ENCODE measurements around the gene FGD4.
A peak's percentile ranks its signal among the peaks of the same experiment; 100 is the strongest.

FGD4 gene

DNA sequence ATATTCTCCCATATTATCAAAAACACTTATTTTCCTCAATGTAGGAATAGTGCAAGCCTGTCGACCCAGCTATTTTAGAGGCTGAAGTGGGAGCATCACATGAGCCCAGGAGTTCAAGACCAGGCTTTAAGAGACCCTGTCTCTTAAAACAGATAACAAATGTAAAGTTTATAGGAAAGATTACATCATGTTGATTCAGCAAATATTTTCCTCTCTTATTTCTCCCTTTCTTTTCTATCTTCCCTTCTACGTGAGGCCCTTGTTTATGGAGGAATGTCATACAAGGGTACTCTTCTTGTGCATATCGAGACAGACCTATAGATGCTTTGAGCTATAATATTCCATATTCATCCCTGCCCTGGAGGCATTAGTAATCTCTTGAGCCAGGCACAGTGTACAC is 36.5 kb upstream of the FGD4 start:
- Histone ChIP-seq H3K27ac (peak overlapping the region; percentile 46), H3K36me3 (ENCODE audit: control insufficient read depth, insufficient read depth, low read length) (no peaks in the 10 kb centered on the region), H3K79me2 (no peaks in the 10 kb centered on the region), H2AFZ (no peak overlapping the region), H3K4me1 (peaks cover 13% of the 10 kb centered on the region), H3K4me2 (ENCODE audit: low read length) (peak overlapping the region; percentile 7), H3K27me3 (ENCODE audit: control insufficient read depth, insufficient read depth, low read length) (no peaks in the 10 kb centered on the region), H3K9ac (no peak overlapping the region), H3K9me3 (ENCODE audit: control insufficient read depth, low read length) (no peaks in the 10 kb centered on the region), H3K4me3 (ENCODE audit: low read depth, low read length) (no peak overlapping the region)
- TF ChIP-seq, protein P1, sequence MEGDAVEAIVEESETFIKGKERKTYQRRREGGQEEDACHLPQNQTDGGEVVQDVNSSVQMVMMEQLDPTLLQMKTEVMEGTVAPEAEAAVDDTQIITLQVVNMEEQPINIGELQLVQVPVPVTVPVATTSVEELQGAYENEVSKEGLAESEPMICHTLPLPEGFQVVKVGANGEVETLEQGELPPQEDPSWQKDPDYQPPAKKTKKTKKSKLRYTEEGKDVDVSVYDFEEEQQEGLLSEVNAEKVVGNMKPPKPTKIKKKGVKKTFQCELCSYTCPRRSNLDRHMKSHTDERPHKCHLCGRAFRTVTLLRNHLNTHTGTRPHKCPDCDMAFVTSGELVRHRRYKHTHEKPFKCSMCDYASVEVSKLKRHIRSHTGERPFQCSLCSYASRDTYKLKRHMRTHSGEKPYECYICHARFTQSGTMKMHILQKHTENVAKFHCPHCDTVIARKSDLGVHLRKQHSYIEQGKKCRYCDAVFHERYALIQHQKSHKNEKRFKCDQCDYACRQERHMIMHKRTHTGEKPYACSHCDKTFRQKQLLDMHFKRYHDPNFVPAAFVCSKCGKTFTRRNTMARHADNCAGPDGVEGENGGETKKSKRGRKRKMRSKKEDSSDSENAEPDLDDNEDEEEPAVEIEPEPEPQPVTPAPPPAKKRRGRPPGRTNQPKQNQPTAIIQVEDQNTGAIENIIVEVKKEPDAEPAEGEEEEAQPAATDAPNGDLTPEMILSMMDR (IDR thresholded peaks at IDR 0.05): no peak

DNA sequence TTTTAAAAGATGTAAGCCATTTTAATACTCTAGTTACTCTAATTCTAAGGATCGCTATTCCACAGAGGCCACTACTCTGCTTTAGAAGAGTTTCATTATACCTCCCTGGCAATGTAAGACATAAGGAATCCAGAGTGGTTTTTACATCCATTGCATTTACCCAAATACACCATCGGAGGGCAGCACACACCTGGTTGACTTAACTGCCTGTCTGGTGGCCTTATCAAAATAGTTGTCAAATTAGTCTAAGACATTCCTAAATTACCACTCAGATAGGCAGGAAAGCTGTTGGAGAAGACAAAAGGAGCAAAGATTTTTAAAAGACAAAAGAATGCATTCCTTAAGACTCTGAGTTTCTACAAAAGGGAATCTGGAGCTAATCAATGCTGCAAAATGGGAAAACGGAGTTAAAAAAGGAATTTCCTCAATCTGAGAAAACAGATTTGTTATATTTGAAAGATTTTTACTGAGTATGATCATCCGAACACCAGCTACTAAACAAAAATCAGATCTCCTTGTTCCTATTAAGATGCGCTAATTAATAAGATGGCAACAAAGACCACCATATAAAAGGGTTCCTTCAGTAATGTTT is 33.8 kb upstream of the FGD4 start:
- no peak overlapping the region for H3K9ac ChIP-seq
- no peaks in the 10 kb centered on the region for H3K79me2 ChIP-seq
- H3K4me3 ChIP-seq (ENCODE audit: low read depth, low read length): no peak overlapping the region
- H3K27me3 ChIP-seq (ENCODE audit: control insufficient read depth, insufficient read depth, low read length): no peaks in the 10 kb centered on the region
- H3K36me3 ChIP-seq (ENCODE audit: control insufficient read depth, insufficient read depth, low read length): no peaks in the 10 kb centered on the region
- no peak overlapping the region for H3K4me2 ChIP-seq (ENCODE audit: low read length)
- no peaks in the 10 kb centered on the region for H3K9me3 ChIP-seq (ENCODE audit: control insufficient read depth, low read length)
- no peak overlapping the region for H2AFZ ChIP-seq
- TF ChIP-seq, protein P1 (IDR thresholded peaks at IDR 0.05): peak; percentile 87
- H3K4me1 ChIP-seq: peaks cover 11% of the 10 kb centered on the region
- no peak overlapping the region for H3K27ac ChIP-seq

DNA sequence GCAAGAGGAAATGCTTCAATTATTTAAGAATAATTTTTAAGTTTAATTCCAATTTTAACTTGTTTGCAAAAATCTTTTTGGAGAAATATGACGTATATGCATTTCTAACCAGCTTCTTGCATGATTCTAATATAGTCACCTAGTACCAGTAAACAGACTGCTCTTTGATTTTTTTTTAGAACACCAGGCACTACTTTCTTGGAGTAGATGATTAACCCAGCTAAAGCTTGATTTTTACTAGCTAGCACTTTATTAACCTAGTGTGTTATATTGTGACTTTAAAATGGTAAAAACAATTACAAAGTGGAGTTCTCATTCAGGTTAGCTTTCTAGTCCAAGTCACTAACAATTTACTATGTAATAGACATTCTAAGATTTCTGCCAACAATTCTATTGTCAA is 32.6 kb upstream of the FGD4 start:
- Histone ChIP-seq H3K4me3 (ENCODE audit: low read depth, low read length) (no peak overlapping the region), H3K27me3 (ENCODE audit: control insufficient read depth, insufficient read depth, low read length) (no peaks in the 10 kb centered on the region), H3K9me3 (ENCODE audit: control insufficient read depth, low read length) (no peaks in the 10 kb centered on the region), H3K4me2 (ENCODE audit: low read length) (no peak overlapping the region), H3K9ac (no peak overlapping the region), H3K4me1 (peaks cover 7% of the 10 kb centered on the region), H2AFZ (no peak overlapping the region), H3K79me2 (no peaks in the 10 kb centered on the region), H3K27ac (no peak overlapping the region), H3K36me3 (ENCODE audit: control insufficient read depth, insufficient read depth, low read length) (no peaks in the 10 kb centered on the region)
- TF ChIP-seq, protein P1 (IDR thresholded peaks at IDR 0.05): no peak

DNA sequence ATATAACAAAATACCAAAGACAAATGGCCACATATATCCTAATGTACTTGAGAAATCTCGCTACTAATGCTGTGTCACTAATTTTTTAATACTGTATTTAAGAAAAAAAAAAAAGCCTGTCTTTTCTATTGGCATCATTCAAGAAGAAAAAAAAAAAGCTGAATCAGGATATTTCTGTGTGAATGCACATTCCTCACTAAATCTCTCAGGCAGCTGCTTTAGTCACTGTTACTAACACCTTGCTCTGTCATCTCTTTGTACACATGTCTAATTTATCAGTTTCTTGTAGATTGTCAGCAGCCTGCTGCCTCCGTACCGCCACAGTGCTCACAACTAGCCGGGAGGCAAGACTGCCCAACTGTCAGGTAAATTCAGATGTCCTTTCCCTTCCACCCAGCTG is 32.0 kb upstream of the FGD4 start:
- TF ChIP-seq, protein P1 (IDR thresholded peaks at IDR 0.05): no peak
- Histone ChIP-seq H3K4me1 (peaks cover 7% of the 10 kb centered on the region), H3K4me2 (ENCODE audit: low read length) (peak overlapping the region; percentile 25), H3K9ac (no peak overlapping the region), H3K79me2 (no peaks in the 10 kb centered on the region), H3K27ac (no peak overlapping the region), H3K9me3 (ENCODE audit: control insufficient read depth, low read length) (no peaks in the 10 kb centered on the region), H3K27me3 (ENCODE audit: control insufficient read depth, insufficient read depth, low read length) (no peaks in the 10 kb centered on the region), H3K36me3 (ENCODE audit: control insufficient read depth, insufficient read depth, low read length) (no peaks in the 10 kb centered on the region), H3K4me3 (ENCODE audit: low read depth, low read length) (no peak overlapping the region), H2AFZ (no peak overlapping the region)

DNA sequence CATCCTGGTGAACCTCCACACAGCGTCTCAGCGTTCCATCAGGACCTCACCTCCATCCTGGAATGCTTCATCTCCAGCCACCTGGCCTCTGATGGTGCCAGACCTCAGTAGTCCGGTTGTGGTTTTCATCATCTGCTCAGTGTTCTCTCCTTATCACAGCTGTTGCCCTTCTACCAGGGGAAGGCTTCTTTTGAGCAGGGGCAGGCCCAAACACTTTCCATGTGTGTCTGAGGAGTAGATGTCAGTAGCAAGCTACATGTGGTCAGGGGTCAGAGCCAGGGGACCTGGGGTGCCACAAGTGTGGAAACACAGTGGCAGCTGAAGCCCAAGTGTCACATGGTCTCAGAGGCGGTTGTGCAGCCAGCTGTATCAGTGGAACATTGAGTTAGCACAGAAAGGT is 30.2 kb upstream of the FGD4 start:
- Histone ChIP-seq H3K27me3 (ENCODE audit: control insufficient read depth, insufficient read depth, low read length) (no peaks in the 10 kb centered on the region), H3K9ac (no peak overlapping the region), H3K79me2 (no peaks in the 10 kb centered on the region), H3K27ac (no peak overlapping the region), H3K4me2 (ENCODE audit: low read length) (no peak overlapping the region), H2AFZ (no peak overlapping the region), H3K4me3 (ENCODE audit: low read depth, low read length) (no peak overlapping the region), H3K36me3 (ENCODE audit: control insufficient read depth, insufficient read depth, low read length) (no peaks in the 10 kb centered on the region), H3K4me1 (no peaks in the 10 kb centered on the region), H3K9me3 (ENCODE audit: control insufficient read depth, low read length) (no peaks in the 10 kb centered on the region)
- TF ChIP-seq, protein P1 (IDR thresholded peaks at IDR 0.05): no peak

Measured in parathyroid adenoma (tissue), 2 donors.